GM08714 (cell line): ENCODE data around the gene KDM5B.
A peak's percentile ranks its signal among the peaks of the same experiment; 100 is the strongest.
"Not testable (repeated sequence)": the region's sequence is repeated elsewhere in the genome, so short reads cannot be mapped to it uniquely, and the experiment has no call there.

Source experiments
- H3K4me3 ChIP-seq: fragments of 200-500 bp; sonication (Bioruptor generic); 2 replicates; pipeline ENCODE4 v1.5.1; 2014; ENCODE audit warnings: mild to moderate bottlenecking, low read length, inconsistent platforms
- ZNF274 ChIP-seq: IDR thresholded peaks from 2 replicates; pipeline ENCODE4 v1.6.1; 2012; ENCODE audit warnings: mild to moderate bottlenecking, low read depth, low read length

The KDM5B gene

DNA sequence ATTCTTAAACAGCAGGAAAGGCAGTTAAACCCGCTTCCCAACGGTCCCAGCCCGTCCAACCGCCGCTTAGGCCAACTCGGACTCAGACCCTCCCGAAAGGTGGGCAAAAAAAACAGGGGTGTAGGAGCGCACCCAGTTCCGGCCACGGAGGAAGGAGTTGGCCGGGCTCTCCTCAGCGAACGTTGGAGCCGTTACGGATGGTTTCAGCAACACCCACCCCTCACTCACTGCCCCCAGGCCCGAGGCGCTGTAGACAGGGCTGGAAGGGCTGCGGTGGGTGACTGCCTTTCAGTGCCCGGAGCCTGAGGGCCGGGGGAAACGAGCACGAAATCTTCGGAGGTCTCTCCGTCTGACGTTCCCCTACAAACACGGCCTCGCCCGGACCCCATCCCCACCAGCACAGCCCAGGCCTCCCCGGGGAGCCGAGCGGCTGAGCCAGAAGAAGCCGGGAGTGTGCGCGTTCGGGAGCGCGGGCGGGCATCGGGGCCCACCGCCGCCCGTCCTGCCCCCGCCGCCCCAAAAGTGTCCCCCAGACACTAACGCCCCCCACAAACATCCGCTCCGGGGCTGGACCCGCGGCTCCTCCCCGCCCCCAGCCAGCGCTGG lies 1.3 kb downstream of the KDM5B start:
- no peak for TF ChIP-seq ZNF274
- peak overlapping the region; percentile 89 for H3K4me3 ChIP-seq

DNA sequence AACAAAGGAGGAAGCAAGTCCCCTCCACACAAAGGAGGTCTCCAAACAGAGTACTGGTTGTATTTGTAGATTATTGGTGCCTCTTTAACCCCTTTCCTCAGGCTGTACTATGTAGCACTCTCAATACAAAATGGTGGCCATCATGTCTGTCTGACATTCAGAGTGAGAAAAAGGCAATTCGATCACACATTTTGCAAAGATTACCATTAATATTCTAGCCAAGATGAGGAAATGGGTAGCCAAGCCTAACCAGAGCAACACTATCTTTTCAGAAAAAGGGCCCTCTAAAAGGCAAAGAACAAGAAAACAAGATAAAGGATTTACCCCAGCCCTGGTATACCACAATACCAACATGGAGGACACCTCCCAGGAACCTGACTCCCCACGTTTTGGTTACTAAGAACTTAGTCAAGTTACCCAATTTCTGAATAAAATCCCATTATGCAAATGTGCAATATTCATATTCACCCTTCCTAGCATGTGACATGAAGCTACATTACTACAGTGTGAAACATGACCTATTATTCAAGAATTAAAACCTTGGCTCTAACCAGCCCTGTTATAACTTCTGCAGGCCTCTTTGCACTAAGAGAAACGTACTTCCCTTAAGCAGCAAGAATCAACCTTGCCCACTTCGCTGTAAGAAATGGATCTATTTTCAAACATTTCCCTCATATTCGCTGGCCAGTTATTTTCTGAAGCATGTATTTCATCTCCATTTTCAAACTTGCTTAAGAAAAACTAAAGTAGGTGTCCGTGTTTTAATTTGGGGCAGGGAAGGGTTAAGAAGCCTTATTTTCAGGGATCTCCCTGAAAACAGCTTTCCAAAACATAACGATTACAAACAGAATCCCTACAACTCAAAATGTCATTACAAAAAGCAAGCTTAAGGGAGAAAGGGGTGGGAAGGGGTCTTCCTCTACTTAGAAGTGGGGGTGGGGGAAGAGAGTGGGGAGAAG lies 2.1 kb downstream of the KDM5B start:
- peak overlapping the region; percentile 89 for H3K4me3 ChIP-seq
- no peak for TF ChIP-seq ZNF274

DNA sequence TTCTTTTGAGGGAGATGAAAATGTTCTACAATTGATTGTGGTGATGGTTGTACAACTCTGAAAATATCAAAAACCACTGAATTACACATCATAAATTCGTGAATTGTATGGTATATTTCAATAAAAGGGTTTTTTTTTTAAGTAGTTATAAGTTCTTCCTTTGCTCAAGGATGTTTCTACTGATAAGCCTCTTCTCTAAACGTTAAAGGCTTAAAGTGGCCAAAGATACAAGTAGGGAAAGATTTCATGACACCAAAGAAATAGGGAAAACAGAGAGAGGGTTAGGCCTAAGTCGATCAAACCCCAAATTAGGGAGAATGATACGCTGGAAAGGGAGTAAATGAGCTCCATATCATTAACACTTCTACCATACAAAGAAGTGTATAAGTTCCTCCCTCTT lies 4.1 kb downstream of the KDM5B start:
- no peak for TF ChIP-seq ZNF274
- H3K4me3 ChIP-seq = no peak overlapping the region

DNA sequence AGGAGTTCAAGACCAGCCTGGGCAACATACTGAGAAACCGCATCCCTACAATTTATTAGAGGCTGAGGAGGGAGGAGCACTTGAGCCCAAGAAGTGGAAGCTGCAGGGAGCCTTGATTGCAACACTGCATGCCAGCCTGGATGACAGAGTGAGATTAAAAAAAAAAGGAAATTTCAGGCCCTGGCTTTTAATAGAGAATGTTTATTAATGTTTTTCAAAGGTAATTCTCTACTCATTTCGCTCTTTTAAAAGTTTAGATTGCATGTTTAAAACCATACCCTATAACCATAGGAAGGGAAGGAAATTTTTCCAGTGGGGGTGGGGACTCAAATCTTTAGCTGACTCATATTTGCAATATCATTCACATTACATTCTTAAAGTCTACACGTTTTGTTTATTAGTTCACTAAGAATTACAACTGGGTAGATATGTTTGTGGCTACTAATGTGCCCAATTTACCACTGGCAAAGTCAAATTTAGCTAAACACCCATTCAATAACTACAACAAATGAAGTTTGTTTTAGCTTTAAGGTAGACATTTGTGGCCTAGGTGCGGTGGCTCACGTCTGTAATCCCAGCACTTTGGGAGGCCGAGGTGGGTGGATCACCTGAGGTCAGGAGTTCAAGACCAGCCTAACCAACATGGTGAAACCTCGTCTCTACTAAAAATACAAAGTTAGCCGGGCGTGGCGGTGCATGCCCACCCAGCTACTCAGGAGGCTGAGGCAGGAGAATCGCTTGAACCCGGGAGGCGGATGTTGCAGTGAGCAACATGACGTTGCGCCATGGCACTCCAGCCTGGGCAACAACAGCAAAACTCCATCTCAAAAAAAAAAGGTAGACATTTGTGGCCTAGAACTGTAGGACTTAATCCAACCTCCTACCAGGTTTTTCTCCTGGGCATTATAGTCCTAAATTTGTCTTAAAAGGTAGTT lies 5.0 kb downstream of the KDM5B start:
- no peak for TF ChIP-seq ZNF274
- no peak overlapping the region for H3K4me3 ChIP-seq

DNA sequence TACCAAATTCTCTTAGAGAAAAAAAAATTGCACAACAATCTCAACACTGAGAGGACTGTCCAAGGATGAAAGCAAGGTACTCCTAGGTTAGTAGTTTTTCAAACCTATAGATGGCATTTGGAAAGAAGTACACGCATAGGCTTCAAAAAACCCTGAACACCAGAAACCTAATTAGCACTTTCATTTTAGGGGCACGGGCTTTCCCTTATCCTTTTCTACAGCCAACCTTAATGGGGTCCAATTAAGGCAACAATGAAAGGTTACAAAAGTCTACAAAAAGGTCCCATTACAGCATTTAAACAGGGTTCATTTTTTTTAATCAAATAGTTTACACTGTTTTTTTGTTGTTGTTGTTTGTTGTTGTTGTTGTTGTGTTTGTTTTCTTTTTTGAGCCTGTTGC lies 6.2 kb downstream of the KDM5B start:
- TF ChIP-seq ZNF274 = no peak
- no peak overlapping the region for H3K4me3 ChIP-seq

DNA sequence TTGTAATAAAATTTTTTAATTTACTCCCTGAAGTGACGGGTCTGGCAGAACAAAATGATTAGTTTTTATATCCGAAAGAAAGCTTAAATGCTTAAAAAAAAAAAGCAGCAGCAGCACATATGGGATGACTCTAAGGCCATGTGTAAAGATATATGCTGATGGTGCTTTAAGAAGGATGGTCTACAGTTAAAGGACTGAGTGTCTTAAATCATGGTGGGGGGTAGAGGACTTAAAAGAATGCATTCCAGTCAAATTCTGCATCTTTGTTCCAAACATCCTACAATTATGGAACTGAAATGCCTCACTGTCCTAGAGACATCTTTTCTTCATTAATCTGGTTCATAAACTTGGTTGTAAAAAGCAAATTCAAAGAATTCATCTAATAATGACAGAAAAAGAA lies 7.0 kb downstream of the KDM5B start:
- no peak for TF ChIP-seq ZNF274
- no peak overlapping the region for H3K4me3 ChIP-seq

DNA sequence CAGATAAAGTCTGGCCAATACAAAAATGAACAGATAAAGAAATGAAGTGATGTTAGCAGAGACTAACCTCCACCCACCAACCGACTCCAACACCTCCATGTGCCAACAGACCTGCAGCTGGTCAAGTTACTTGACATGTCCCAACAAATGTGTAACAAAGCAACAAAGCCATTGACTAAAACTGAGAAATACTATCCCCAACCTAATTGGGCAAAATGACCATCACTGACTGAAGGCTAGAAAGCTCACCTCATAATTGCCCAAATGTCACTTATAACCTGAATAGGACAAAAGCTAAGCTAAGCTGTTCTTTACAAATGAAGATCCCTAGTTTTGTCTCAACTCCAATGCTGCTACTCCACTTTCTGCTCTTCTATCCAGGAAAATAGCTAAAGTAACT lies 7.5 kb downstream of the KDM5B start:
- no peak overlapping the region for H3K4me3 ChIP-seq
- TF ChIP-seq ZNF274 = no peak

DNA sequence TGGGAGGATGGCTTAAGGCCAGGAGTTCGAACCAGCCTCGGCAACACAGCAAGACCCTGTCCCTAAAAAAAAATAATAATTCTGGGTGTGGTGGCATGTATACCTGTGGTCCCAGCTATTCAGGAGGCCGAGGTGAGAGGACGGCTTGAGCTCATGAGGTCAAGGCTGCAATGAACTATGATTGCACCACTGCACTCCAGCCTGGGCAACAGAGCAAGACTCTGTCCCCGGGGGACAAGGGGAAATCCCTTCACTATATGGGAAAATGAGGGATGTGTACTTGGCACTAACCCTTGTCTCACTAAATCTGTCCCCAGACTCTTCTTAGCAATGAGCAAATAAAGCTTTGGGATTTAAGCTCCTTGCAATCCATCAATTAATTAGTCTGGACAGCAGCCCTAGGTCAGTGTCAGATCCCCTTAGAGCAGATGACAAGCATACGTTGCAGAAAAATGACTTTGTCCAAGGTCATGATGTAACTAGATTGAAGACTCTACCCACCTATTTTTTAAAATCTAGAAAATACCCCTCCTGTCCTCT lies 9.4 kb downstream of the KDM5B start:
- TF ChIP-seq ZNF274 = no peak
- H3K4me3 ChIP-seq = no peak overlapping the region

DNA sequence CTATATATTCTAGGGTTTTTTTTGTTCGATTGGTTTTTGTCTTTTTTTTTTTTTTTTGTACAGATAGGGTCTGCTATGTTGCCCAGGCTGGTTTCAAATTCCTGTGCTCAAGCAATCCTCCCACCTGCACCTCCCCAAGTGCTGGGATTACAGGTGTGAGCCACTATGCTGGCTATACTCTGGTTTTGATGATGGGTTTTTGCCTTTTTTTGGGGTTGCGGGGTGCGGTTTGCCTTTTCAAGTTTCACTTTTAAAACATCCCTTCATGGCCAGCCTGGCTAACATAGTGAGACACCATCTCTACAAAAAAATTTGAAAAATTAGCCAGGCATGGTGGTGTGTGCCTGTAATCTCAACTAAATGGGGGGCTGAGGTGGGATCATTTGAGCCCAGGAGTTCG lies 10.0 kb downstream of the KDM5B start:
- H3K4me3 ChIP-seq = no peak overlapping the region
- no peak for TF ChIP-seq ZNF274

DNA sequence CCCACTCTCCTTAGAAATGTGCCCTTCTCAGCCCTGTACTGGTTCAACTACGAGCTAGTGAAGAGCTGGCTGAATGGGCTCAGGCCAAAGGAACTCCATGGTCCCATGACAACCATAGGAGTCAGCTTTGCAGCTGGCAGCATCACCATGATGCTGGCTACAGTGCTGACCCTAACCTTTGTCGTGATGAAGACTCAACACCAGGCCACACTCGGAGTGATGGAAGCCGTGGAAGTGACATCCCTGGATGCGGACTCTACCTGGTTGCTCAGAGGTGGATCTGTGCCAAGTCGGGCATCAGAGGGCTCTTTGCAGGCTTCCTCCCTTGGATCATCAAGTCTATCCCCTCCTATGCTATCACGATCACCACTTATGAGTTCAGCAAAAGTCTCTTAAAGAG lies 11.6 kb downstream of the KDM5B start:
- H3K4me3 ChIP-seq = no peak overlapping the region
- no peak for TF ChIP-seq ZNF274

DNA sequence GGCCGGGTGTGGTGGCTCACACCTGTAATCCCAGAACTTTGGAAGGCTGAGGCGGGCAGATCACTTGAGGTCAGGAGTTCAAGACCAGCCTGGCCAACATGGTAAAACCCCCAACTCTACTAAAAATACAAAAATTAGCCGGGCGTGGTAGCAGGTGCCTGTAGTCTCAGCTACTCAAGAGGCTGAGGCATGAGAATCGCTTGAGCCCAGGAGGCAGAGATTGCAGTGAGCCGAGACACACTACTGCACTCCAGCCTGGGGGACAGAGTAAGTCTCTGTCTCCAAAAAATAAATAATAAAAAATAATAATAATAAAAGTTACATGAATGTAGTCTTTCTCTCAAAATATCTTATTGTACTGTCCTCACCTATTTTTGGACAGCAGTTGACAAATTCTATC lies 13.3 kb downstream of the KDM5B start:
- H3K4me3 ChIP-seq = not testable (repeated sequence)

DNA sequence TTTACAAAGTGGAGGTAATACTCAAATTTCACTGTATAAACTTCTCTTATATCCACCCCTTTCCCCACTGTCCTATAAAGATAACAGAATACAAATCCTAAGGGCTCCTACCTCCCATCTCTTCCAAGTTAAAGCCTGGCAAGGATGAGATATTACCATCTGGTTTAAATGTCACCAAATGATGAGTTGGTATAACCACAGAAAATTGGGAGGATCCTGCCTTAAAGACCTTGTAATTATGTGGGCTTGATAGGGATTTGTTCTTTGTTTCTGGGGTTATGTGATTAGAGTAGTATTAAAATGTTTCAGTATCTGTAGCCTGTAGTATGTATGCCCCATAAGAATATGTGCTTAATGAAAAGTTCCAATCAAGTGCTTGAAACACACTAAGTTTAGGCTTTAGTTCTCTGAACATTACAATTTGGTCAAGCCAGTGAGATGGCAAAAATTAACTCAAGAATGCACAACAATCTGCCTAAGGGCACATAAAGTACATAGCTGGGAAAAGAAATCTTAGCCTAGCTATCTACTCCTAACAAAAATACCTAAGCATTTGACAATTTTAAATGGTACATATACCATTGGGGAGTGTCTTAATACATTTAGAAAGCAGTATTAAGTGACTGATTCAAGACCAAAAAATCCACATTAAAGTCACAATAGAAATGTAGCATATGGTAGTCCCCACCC lies 14.0 kb downstream of the KDM5B start:
- no peak for TF ChIP-seq ZNF274
- H3K4me3 ChIP-seq = no peak overlapping the region

DNA sequence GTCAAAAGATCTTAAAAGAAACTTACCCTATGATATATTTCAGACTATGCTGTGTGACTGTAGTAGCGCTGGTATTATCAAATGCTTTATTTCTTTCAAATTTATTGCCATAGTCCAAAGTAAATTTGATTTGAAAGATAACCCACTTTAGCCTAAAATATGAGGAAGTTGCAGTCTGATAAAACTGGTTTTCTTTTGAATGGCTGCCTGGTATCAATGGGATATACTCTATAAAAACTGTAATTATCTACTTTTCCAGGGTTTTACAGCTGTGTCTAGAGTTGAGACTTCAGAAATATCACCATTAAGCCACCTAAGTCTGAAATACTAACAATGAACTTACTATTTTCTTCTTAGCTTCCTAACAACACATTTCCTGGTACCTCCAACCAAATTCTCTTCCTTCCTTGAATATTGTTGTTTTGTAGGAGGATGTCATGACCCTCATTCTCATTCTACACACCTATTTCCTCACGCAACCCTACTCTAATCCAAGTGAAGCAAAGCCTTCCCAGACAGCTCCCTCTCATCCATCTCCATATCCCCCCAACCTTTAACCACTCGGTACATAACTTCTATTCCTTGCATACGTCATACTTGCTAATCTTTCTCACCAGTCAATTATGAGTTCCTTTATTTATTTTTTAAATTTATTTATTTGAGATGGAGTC lies 17.0 kb downstream of the KDM5B start:
- TF ChIP-seq ZNF274 = no peak

More for the DNA sequence above, 17.0 kb downstream of the KDM5B start:
- no peak overlapping the region for H3K4me3 ChIP-seq
